Stimulated activated CD8-positive, alpha-beta memory T cell treated with anti-CD3 and anti-CD28 coated beads, Interleukin-15, amount 100 ng/mL, for 1 hour (primary cell): ENCODE data around the gene VPS37B.

Experiments
- DNase-seq: peaks from one replicate; pipeline ENCODE4 v3.0.0-alpha.2; 2020; ENCODE audit warnings: low read depth

The VPS37B gene

DNA sequence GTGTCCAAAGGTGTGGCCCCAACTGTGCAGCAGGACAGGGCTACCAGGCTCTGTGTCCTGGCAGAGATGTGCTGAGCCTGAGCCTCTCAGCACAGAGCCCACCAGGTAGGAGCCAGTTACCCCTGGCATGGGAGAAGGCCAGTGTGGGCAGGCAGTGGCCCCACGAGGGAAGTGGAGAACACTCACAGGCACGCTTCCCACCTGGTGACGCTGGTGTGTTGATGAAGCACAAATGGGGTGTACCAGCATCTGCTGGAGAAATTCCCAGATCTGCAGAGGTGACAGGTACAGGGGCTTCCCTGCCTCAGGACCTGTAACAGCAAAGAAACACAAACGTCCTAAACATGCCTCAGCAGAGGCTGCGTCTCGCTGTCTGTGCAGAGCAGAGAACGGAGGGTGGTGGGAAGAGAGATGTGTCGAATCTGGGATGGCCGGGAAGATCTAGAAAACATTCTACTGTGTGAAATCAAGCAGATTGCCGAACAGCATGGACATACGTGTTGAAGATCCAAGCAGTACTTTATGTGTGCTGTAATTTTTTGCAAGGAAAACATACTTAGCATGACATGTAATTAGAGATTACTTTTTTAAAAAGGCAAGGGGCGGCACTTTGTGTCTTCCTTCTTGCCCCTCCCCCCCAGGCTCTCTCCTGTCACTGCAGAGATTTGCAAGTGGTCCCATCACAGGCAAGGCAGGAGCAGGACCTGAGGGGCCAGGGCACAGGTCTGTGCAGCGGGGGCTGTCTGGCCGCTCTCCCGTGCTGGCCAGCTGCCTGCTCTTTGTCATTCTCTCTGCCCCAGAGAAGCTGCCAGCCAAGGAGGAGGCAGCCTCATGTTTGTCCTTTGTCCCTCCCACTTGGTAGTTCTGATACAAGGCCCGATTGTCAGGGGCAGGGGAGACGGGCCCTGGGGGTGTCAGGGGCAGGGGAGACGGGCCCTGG lies 43.3 kb downstream of the VPS37B start:
- DNase-seq: no peak

DNA sequence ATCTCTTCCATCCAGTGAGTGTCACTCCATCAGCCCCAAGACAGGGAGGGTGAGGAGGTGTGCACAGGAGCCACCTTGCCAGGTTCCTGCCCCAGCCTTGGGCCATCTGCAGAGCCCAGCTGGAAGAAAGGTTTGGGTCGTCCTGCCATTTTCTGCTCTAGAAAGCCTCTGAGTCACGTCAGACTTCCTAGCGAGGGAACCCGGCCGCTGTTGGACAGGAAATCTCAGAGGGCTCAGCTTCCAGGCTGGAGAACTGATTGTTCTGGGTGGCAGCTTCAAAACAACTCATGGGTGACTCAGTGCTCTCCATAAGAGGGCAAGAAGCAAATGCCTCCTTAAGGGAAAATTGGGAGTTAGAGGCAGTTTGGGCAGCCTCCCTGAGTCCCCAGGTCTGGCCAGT lies 44.1 kb downstream of the VPS37B start:
- no peak for DNase-seq

DNA sequence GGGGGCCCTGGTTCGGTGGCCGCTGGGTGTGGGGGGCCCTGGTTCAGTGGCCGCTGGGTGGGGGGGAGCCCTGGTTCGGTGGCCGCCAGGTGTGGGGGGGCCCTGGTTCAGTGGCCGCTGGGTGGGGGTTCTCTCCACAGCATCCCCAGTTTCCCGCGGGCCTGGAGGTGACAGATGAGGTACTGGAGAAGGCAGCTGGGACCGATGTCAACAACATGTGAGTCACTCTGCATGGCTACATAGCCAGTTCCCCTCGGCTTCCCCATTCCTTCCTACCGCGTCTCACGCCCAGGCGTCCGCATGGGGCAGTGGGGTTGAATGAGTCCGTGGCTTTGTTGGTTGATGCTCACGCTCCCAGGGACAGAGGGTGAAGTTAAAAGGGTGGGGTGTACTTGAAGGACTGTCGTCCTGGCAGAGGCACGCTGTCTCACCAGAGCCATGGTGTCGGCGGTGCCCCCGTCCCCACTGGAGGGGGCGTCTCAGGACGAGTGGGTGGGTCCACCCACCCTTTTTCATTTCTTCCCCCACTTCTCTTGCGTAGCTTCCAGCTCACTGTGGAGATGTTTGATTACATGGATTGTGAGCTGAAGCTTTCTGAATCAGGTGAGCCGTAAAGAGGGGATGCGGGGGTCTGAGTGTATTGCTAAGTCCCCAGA lies 45.1 kb downstream of the VPS37B start:
- DNase-seq: no peak

DNA sequence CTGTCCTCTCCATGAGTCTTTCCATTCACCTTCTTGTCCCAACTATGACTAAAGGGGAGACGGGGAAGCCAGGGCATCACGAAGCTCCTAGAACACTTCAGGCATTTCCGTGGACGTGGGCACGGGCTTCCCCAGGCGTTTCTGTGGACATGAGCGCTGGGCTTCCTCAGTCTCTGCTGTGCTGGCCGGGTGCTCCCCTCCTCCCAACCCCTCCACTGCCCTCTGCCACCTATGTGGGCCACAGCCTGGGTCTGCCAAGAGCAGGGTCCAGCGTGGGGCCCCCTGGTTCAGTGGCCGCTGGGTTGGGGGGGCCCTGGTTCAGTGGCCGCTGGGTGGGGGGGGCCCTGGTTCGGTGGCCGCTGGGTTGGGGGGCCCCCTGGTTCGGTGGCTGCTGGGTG lies 45.9 kb downstream of the VPS37B start:
- DNase-seq: no peak

DNA sequence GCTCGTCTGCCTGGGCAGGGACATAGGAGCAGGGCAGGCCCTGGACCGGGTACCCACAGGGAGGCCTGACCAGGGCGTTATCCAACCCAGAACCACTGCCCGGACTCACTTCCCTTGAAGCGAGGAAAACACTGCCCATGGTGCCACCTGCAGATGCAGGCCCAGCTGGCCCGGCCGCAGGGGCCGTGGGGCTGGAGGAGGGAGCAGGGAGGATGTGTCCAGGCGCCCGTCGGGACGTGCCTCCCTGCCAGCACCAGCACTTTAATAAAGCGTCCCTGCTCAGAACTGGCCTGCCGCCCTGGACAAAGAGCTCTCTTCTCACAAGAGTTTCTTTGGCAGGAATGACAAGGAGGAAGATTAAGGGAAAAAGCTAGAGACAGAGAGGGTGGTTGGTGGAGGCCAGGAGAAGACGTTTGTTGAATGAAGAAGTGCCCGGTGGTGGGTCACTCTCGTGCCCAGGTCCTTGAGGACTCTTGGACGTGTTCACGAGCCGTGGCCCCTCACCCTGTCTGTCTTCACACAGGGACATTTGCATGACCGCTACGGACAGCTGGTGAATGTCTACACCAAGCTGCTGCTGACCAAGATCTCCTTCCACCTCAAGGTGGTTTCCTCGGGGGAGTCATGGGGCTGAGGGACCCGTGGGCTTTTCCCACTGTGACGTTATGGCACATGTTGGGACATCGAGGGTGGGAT lies 46.4 kb downstream of the VPS37B start:
- no peak for DNase-seq

DNA sequence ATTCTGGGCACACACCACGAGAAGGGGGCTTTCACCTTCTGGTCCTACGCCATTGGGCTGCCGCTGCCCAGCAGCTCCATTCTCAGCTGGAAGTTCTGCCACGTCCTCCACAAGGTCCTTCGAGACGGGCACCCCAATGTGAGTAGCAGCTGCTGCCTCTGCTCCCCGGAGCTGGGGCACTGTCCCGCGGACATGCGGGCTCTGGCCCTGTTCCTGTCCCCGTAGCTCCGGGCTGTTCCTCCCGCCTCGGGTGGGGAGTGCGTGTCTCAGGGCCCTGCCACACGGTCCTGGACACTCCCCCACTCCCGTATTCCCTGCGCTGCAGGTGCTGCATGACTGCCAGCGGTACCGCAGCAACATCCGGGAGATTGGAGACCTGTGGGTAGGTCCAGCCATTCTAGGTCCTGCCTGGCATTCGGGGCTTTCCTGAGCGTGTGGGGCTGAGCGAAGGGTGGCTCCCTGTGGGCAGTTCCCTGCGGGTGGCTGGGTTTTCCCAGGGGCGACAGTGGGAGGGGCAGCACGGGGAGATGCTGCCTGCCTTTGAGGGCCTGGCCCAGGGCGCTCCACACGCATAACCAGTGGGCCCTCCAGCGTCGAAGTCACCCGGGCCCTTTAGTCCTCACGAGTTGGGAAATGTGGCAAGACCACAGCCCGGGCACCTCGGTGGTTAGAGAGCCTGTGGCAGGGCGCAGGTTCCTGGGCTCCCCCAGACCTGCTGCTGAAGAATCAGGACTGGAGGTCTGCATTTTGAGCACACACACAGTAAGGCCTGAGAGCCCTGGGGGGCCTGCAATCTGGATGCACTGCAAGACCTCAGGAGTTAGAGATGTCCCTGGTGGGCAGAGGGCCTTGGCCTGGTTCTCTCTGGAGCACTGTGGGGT lies 47.2 kb downstream of the VPS37B start:
- DNase-seq: no peak

DNA sequence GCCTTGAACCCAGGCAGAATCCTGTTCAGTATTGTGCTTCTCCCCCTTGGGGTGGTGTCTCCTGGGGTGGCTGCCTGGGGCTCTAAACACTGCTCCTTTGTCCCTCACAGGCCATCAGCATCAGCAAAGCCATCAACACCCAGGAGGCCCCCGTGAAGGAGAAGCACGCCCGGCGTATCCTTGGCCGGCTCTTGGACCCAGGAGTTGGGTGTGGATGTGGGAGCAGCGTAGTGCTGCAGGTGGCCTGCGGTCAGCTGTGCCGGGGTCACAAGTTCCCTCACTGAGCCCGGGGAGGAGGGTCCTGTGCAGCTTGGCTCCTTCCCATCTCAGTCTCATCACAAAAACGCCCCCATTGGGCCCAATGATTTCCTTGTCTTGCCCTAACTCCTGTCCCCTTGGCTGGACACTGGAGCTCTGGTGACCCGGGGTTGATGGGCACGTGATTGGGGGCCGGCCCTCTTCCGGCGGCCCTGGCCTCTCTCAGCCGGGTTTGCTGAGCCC lies 48.0 kb downstream of the VPS37B start:
- DNase-seq: no peak

DNA sequence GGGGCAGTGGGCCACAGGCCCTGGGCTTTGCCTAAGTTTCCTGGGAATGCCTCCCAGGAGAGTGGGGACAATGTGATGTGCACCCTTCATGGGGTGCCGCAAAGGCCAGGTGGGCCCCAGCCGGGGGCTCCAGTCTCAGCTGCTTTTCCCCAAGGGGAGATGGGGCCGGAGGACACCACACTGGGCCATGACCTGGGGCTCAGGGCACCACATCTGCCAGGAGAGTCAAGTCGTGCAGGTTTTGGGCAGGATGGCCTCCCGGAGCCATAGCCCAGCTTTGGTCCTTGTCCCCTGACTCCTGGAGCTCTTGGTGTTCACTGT lies 48.4 kb downstream of the VPS37B start:
- no peak for DNase-seq

DNA sequence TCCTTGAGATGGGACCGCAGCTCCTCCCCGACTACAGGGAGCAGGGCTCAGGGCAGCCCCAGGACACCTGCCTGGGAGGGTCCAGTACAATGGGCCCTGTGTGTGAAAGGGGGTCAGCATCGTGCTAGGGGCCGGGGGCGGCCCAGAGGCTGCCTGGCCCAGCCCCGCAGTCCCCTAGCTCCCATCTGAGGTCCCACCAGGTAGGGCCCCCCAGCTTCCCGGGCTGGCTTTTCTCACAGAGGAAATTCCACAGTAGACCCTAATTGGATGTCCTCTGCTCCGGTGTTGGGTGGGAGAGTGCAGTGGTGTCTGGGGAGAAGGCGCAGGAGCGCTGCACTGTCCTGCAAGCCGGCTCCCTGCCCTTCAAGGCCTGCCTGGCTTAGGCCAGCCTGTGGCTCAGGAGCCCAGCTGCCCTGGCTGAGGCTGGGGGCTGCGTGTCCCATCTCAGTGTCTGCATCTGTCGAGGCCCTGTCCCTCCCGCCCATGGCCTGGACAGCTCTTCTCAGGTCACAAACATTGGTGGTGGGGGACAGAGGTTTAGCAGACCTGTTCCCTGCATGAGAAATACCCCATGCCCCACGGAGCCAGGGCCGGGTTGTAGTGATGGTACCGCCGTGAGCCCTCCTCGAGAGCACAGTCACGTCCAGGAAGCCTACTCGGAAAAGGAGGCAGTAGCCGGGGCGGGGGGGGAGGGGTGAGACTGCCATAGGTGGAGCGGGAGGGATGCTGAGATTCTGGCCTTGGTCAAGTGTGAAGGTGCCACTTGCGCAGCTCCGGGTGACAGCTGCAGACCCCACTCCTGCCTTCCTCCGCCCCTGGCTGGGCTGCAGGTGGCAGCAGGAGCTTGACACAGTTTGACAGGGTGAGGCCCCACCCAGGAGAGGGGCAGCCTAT lies 49.1 kb downstream of the VPS37B start:
- DNase-seq: no peak

DNA sequence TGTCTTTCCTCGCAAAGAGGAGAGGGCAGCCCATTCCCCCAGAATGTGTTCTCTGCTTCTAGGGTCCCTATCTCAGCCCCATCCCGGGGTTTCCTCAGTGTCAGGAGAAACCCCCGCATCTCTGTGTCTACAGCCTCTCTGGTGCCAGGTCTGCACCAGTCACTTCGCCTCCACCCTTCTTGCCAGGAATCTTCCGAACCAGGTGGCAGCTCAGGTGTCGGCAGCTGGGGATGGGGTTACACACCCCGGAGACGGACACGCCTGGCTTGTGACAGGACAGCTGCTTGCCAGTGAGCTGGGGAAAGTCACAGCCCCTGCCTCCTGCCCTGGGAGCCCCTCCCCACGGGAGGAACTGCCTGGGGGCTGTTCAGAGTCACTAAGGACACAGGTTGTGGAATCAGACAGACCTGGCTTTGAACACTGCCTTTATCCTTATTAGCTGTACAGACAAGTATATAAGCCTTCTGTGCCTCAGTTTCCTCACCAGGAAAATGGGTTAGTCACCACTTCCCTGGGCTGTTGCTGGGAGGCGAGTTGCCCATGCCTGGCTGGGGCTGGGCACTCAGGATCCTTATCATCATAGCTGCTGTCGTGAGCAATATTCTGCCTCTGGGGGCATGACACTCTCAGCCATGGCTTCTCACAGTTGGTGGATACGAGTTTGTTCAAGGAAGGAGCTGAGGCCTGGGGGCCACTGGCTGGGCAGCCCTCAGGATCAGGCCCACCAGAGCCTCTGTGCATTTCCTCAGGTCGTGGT lies 49.9 kb downstream of the VPS37B start:
- no peak for DNase-seq

DNA sequence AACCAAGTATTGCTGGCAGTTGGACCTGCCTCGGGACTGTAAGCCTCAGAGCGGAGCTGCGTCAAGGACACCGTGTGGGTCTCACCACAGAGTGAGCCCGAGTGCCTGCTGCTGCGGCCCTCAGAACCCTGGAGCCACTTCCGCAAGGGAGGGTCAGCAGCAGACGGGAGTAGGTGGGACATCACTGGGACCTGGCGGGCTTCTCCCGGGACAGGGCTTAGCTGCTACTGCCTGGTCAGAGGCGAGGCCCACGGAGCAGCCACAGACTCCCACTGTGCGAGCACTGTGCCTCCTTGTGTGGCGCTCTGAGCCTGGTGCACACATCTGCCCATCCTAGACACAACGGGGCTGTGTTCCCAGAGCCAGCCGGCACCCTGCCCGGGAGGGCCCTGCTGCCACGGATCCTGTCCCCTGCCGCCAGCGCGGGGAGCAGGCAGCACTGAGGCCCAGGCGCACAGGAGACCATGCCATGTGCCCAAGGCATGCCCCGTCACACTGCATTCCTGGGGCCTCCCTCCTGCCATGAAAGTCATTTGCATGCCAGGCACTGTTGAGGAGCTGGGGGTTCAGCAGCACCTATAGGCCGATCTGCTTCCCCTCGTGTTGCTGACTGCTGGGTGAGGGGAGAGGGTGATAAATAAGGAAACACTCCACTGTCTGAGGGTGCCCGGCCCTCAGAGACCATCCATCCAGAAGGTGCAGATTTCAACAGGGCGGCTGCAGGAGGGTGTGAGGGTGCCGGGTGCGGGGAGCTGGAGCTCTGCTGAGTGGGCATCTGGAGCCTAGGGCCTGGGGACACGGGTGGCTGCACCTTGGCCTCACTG lies 50.7 kb downstream of the VPS37B start:
- no peak for DNase-seq

DNA sequence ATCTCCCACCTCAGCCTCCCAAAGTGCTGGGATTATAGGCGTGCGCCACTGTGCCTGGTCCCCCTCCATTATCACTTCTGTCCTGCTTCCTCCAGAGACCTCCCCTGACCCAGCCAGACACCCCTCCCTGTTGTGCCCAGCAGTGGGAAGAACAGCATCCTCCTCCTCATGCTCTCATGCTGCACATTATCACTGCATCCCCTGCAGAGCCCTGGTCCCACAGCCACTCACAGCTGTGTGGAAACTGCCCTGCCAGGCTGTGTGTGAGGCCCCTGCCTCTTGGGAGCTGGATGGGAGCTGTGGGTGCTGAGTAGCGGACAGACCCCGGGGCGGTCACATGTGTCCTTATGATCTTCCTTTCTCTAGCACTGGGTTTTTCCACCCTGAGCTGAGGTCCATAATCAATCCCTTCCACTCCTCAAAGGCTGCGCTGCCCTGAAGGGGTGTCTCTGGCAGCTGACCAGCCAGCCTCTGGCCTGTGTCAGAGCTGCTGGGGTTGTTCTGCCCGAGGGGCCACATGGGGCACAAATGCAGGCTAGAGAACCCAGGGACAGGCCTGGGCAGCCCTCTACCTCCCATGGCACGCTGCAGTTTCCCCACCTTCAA lies 51.5 kb downstream of the VPS37B start:
- DNase-seq: no peak

DNA sequence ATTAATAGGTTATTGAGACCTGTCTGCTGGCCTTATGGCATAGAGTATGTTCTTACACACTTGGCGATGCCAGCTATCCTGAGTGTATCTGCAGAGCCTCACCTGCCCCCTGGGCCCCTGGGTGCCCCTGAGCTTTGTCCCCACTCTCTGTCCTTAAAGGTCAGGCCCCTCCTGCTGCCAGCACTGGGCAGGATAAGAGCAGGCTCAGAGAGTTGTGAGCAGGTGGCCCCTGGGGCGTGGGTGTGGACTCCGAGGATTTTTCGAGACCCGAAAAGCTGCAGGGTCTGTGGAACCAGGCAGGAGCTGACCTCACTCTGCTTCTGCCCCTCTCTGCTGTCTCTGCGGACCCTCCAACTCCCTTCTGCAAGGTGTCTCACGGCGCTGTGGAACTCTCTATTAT lies 52.5 kb downstream of the VPS37B start:
- no peak for DNase-seq

DNA sequence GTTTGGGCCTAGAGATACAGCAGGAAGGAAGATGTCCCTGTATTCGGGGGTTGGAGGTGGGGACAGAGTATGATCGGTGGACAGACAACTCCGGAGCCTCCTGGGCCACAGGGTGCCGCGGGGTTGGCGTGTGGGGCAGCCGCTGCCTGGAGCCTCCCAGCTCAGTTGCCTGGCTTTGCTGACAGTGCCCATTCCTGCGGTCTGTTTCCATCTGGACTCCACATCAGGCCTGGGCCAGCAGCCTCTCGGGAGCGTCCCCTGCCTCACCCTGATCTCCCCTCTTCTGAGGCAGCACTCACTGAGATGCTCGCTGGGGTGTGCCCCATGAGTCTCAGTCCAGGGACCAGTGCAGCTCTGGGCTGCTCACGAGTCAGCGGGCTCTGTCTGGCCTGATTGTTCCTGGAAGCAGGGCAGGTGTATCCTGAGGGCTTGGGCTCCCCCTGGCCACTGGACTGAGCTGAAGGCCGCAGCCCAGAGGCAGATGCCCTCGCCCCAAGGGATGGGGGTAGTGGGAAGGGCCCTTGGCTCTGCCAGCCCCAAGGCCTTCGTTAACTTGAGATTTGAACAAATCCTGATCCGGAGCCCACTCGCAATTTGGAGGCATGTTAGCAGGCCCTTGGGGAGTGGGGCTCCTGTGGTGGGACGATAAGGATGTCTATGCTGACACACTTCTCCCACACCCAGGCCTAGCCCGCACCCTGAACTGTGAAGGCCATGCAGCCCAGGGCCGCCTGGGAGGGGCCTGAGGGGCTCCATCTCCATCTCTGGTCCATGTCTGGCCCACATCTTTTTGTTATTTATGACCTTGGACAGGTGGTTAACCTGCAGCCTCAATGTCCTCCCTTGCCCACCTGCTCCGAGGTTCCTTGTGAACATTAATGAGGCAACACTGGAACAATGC lies 53.2 kb downstream of the VPS37B start:
- no peak for DNase-seq

DNA sequence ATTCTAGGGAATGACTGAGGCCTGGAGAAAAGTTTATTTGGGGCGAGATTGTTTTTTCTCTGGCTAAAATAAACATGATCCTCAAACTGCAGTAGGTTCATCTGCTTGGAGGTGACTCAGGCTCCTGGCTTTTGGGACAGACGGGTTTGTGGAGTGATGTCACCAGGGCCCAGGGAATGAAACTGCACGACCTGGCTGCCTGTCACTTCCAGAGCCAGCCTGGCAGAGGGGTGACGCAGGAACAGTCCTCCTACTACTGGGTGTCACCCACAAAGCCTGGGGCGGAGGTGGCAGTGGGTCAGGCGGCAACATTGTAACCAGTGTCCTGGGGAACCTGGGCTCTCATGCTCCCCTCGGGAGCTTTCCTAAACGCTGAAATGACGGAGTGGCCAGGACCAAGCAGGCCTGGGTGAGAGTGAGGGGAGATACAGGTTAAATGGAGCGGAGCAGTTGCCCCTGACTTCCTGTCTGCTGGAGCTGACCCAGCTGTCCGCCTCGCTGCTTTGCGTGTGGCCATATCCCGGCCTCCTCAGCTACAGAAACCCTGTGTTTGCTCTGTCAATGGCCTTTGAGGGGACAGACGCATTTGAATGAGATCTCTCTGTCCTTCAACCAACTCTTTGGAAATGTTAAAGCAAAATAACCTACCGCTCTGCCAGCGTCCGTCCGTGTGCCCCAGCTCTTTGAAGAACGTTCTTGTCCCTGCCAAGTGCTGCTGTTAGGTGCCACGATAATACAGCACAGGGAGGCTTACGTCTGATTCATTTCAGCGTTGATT lies 54.2 kb downstream of the VPS37B start:
- no peak for DNase-seq

DNA sequence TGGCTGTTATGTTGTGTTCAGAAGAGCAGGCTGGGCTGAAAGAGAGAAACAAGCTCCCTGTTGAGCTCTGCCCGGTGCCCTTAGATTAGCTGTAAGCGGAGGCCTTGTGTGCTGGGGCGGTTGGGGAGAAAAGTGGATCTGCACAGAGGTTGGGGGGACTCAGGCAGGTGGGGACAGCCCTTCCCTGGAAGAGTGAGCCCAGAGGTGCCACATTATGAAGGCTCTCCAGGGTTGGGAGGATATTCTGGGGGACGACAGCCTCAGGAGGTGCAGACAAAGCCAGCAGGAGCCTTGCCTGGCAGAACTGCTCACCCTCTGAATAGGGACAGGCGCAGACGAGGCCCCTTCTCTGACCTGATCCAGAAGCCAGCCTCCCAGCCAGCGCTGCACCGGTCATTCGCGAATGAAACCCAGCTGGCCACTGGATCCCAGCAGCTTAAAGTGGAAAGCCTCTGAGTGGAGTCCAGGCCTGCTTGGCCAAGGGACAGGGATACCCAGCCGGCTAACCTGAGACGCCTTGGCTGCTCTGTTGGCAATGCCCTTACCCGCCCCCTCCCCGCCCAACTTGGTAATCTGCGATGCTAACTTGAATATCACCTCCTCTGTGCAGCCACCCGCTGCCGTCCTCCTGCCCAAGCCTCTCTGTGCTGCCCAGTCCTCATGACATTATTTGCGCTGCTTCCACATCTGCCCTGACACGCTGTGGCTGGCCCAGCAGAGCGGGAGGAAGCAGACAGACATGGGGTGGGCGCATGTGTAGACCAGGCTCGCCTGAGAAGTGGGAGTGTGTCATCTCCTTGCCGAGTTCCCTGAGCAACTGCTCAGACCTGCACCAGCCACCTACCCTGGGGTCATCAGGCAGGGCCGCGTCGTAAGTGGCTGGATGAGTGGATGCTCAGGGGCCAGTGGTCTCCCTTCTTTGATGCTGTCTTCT lies 55.1 kb downstream of the VPS37B start:
- DNase-seq: no peak
